Mucosa of descending colon (tissue), 3 donors: Measurements from ENCODE around the gene GPR78. TPM values are rescaled to one million over a fixed set of nuclear protein-coding genes. Genes with fewer than 3 reads are reported as not detected.
A peak's percentile ranks its signal among the peaks of the same experiment; 100 is the strongest.

Experiments used
- ATAC-seq: fragments of 200-7000 bp; cut with Tn5 transposase; one replicate; pipeline ENCODE4 v1.9.1; 2020; ENCODE audit warnings: mild to moderate bottlenecking, moderate library complexity
- DNase-seq, 3 donors: peaks; one replicate each; pipeline ENCODE4 v3.0.0-alpha.2; 2020
- H3K36me3 ChIP-seq: fragments of 200-600 bp; one replicate; pipeline ENCODE4 v1.8.0; 2021; ENCODE audit warnings: low read depth, mild to moderate bottlenecking
- H3K4me1 ChIP-seq: fragments of 200-600 bp; one replicate; pipeline ENCODE4 v1.8.0; 2021; ENCODE audit warnings: low read depth, mild to moderate bottlenecking
- H3K4me3 ChIP-seq: fragments of 200-600 bp; one replicate; pipeline ENCODE4 v1.8.0; 2021; ENCODE audit warnings: mild to moderate bottlenecking
- H3K9me3 ChIP-seq: fragments of 200-600 bp; one replicate; pipeline ENCODE4 v1.8.0; 2021; ENCODE audit warnings: mild to moderate bottlenecking
- intact Hi-C, 2 donors: fragments of 100-400 bp; cut with DNase I in 1 of 2; cut with micrococcal nuclease in 1 of 2; formaldehyde crosslinking; loops; one replicate each; pipeline versions ENCODE4 v1.11.0 to v1.11.1; 2022; cut with DNase I, micrococcal nuclease
- total RNA-seq, 3 donors: library from RNA; stranded (reverse); fragmentation: NEBNext Ultra II Directional in 2 of 3; extraction: Animal tissue kit (Norgen Biotek cat#: 25700) in 2 of 3; gene quantifications; one replicate each; pipeline versions ENCODE4 v1.2.1 to v1.2.4, GENCODE V29; 2021 to 2023
- TF ChIP-seq, protein P1 (sequence below): fragments of 200-600 bp; IDR thresholded peaks from one replicate; pipeline ENCODE4 v1.8.0; 2022; ENCODE audit warnings: antibody characterized with exemption, mild to moderate bottlenecking
- donor health status: DM: no; HTN: no; CAD: no; lungs with moderate emphysema.
- donor health status: DM: no; HTN: no; CAD: no.
- donor health status: DM: no; HTN: yes; CAD: no.

GPR78 gene
- total RNA-seq, 3 donors from 2014 or later = 0.19 TPM; not detected in 2

DNA sequence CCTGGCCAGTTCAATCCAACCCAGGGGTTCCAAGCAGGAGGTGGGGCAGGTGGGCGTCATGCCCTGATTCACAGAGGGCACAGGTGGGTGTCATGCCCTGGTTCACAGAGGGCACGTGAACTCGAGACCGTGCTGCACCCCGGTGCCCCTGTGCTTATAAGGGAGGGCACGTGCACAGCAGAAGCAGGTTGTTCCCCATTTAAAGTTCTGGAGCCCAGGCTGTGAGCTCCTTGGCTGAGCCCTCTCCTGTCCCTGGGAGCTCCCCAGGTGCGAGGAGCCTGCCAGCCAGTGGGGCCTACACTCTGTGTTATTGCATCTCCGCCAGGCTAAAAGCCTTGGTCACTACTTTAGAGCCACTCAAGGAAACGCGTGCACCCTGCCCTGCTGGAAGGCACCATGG is 9.1 kb downstream of the GPR78 start:
- Histone ChIP-seq H3K4me1 (no peaks in the 10 kb centered on the region), H3K36me3 (no peaks in the 10 kb centered on the region), H3K9me3 (no peaks in the 10 kb centered on the region), H3K4me3 (no peak overlapping the region)
- ATAC-seq (no peak), DNase-seq (no peak)
- intact Hi-C loops = no loop called here
- TF ChIP-seq, protein P1, sequence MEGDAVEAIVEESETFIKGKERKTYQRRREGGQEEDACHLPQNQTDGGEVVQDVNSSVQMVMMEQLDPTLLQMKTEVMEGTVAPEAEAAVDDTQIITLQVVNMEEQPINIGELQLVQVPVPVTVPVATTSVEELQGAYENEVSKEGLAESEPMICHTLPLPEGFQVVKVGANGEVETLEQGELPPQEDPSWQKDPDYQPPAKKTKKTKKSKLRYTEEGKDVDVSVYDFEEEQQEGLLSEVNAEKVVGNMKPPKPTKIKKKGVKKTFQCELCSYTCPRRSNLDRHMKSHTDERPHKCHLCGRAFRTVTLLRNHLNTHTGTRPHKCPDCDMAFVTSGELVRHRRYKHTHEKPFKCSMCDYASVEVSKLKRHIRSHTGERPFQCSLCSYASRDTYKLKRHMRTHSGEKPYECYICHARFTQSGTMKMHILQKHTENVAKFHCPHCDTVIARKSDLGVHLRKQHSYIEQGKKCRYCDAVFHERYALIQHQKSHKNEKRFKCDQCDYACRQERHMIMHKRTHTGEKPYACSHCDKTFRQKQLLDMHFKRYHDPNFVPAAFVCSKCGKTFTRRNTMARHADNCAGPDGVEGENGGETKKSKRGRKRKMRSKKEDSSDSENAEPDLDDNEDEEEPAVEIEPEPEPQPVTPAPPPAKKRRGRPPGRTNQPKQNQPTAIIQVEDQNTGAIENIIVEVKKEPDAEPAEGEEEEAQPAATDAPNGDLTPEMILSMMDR = no peak

- DNase-seq (no peak), ATAC-seq (no peak)
- no peaks in the 10 kb centered on the region for H3K9me3 ChIP-seq
- intact Hi-C loops = loop anchor here (5.0 kb wide), 1 partner anchor 123 kb away; no protein-coding TSS in a partner anchor
- no peak overlapping the region for H3K4me3 ChIP-seq
- TF ChIP-seq, protein P1 = no peak
- no peaks in the 10 kb centered on the region for H3K36me3 ChIP-seq
- no peaks in the 10 kb centered on the region for H3K4me1 ChIP-seq
These were observed 9.8 kb downstream of the GPR78 start for GRCh38 chr4:8589823-8590545.

- H3K36me3 ChIP-seq = no peaks in the 10 kb centered on the region
- no peaks in the 10 kb centered on the region for H3K9me3 ChIP-seq
- intact Hi-C loops = loop anchor here (5.0 kb wide), 1 partner anchor 123 kb away; no protein-coding TSS in a partner anchor
- ATAC-seq = no peak
- no peak overlapping the region for H3K4me3 ChIP-seq
- TF ChIP-seq, protein P1 = no peak
- H3K4me1 ChIP-seq = no peaks in the 10 kb centered on the region
- no peak for DNase-seq
These were observed 10.3 kb downstream of the GPR78 start for GRCh38 chr4:8590546-8590880.

GRCh38 chr4:8591114-8591513 is 10.9 kb downstream of the GPR78 start:
- Histone ChIP-seq H3K9me3 (no peaks in the 10 kb centered on the region), H3K4me3 (no peak overlapping the region), H3K4me1 (no peaks in the 10 kb centered on the region), H3K36me3 (no peaks in the 10 kb centered on the region)
- peak in 1 of 3 donors; percentile 34 for DNase-seq
- TF ChIP-seq, protein P1 = no peak
- ATAC-seq = no peak
- intact Hi-C loops = loop anchor here (5.0 kb wide), 1 partner anchor 124 kb away; no protein-coding TSS in a partner anchor

DNA sequence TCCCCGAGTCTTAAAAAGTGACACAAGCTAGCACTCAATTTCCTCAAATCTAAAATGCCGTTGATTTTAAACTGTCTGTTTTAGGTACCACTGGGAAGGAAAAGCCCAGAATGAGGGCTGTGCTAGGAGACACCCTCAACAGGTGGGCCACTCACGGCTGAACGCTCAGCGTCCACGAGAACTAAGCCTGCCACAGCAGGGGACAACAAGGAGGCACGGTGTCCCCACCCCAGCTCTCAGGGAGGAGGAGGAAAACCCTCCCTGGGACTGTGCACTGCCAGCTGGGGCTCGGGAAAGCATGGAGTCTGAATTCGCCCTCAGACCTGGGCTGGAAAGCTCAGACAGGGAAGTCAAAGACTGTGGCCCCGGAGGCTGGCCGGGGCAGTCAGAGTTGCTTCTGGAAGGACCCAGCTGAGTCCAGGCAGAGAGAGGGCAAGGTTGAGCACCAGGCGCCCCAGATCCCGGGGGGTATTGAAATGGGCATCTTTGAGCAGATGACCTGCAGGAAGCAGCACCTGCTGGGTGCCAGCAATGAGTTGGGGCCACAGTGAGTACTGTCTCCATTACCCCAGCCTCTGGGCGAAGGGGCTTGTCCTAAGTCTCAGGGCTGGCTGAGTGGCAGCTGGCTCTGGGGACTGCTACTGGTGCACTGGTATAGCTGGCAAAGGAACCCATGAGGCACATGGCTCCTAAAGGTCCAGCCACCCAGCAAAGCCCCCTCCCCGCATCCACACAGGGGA is 11.6 kb downstream of the GPR78 start:
- ATAC-seq (no peak), DNase-seq (no peak)
- Histone ChIP-seq H3K4me1 (no peaks in the 10 kb centered on the region), H3K4me3 (no peak overlapping the region), H3K9me3 (no peaks in the 10 kb centered on the region), H3K36me3 (no peaks in the 10 kb centered on the region)
- TF ChIP-seq, protein P1 = no peak
- intact Hi-C loops = loop anchor here (5.0 kb wide), 1 partner anchor 124 kb away; no protein-coding TSS in a partner anchor
